ENCODE results near the gene FAM171A1.
"Not testable (repeated sequence)": the region's sequence is repeated elsewhere in the genome, so short reads cannot be mapped to it uniquely, and the experiment has no call there.

- not testable (repeated sequence) for TF ChIP-seq CTCF, EZH2phosphoT487 (IDR thresholded peaks at IDR 0.05; ENCODE audit: low read length)
Observed at GRCh38 chr10:15400461-15400860, 29.4 kb upstream of the FAM171A1 start.
